HepG2 (cell line): ENCODE data around the gene TNNI3. TPM values are rescaled to one million over a fixed set of nuclear protein-coding genes. Genes with fewer than 3 reads are reported as not detected.
A peak's percentile ranks its signal among the peaks of the same experiment; 100 is the strongest.

Experiments
- ERF ChIP-seq: IDR thresholded peaks from 2 replicates; pipeline ENCODE4 v1.6.1; 2018; ENCODE audit warnings: missing biosample characterization, missing genetic modification reagents
- HOXA3 ChIP-seq: sonication (generic); formaldehyde crosslinking; IDR thresholded peaks from 2 replicates; pipeline ENCODE4 v1.5.0; 2020; ENCODE audit warnings: missing genetic modification reagents
- KAT8 ChIP-seq: IDR thresholded peaks from 2 replicates; pipeline ENCODE4 v1.6.1; 2016; ENCODE audit warnings: missing genetic modification reagents, missing compliant biosample characterization
- KDM1A ChIP-seq: IDR thresholded peaks from 2 replicates; pipeline ENCODE4 v1.6.1; 2016; ENCODE audit warnings: missing compliant biosample characterization
- KDM3A ChIP-seq: IDR thresholded peaks from 2 replicates; pipeline ENCODE4 v1.6.1; 2018; ENCODE audit warnings: low read depth, missing compliant biosample characterization
- PTBP1 ChIP-seq: fragments of 200-400 bp; formaldehyde crosslinking; IDR thresholded peaks from 2 replicates; pipeline ENCODE4 v1.6.1; 2018; ENCODE audit warnings: low read length, low read depth; ENCODE audit not compliant: poor library complexity, severe bottlenecking
- RAD51 ChIP-seq: fragments of 450-650 bp; IDR thresholded peaks from 2 replicates; pipeline ENCODE4 v1.6.1; 2016; ENCODE audit warnings: borderline replicate concordance
- RXRA ChIP-seq: sonication (generic); formaldehyde crosslinking; IDR thresholded peaks from 2 replicates; pipeline ENCODE4 v1.5.1; 2020; ENCODE audit warnings: missing genetic modification reagents
- SP4 ChIP-seq: sonication (generic); formaldehyde crosslinking; IDR thresholded peaks from 2 replicates; pipeline ENCODE4 v1.8.1; 2023; ENCODE audit warnings: mild to moderate bottlenecking, missing genetic modification reagents
- SRF ChIP-seq: IDR thresholded peaks from 2 replicates; pipeline ENCODE4 v1.6.1; 2011; ENCODE audit warnings: mild to moderate bottlenecking, low read depth, low read length, moderate library complexity
- XRCC5 ChIP-seq: fragments of 200-400 bp; formaldehyde crosslinking; optimal IDR thresholded peaks from 2 replicates; pipeline ENCODE3; 2017; ENCODE audit warnings: mild to moderate bottlenecking, low read length
- ZBTB1 ChIP-seq: sonication (generic); formaldehyde crosslinking; IDR thresholded peaks from 2 replicates; pipeline ENCODE4 v1.4.0; 2020; ENCODE audit warnings: missing genetic modification reagents, borderline replicate concordance
- ZNF224 ChIP-seq: sonication (generic); formaldehyde crosslinking; IDR thresholded peaks from 2 replicates; pipeline ENCODE4 v1.5.0; 2020; ENCODE audit warnings: mild to moderate bottlenecking, missing genetic modification reagents
- ZNF616 ChIP-seq: sonication (generic); formaldehyde crosslinking; IDR thresholded peaks from 2 replicates; pipeline ENCODE4 v1.5.0; 2020; ENCODE audit warnings: low read depth, mild to moderate bottlenecking, missing genetic modification reagents
- ZNF777 ChIP-seq: sonication (generic); formaldehyde crosslinking; IDR thresholded peaks from 2 replicates; pipeline ENCODE4 v1.4.0; 2020; ENCODE audit warnings: missing genetic modification reagents
- ZNF891 ChIP-seq: sonication (generic); formaldehyde crosslinking; IDR thresholded peaks from 2 replicates; pipeline ENCODE4 v1.5.0; 2020; ENCODE audit warnings: mild to moderate bottlenecking, missing genetic modification reagents
- ZSCAN21 ChIP-seq: sonication (generic); formaldehyde crosslinking; IDR thresholded peaks from 2 replicates; pipeline ENCODE4 v1.8.0; 2022; ENCODE audit warnings: mild to moderate bottlenecking, missing genetic modification reagents, moderate library complexity, borderline replicate concordance
- polyA plus RNA-seq, 8 experiments: library from polyadenylated mRNA; depleted of rRNA in 3 of 8; stranded (reverse) in 7 of 8; unstranded in 1 of 8; fragments of >200 nt; fragmentation: Illumina TruSeq in 4 of 8; extraction: Trizol in 4 of 8; gene quantifications; 2 replicates each; pipeline versions ENCODE4 v1.2.1 to v1.2.3, GENCODE V29; 2011 to 2016; ENCODE audit warnings: low read depth in 4 of 8, missing spikeins in 1 of 8, mixed read lengths in 1 of 8; ENCODE audit not compliant: insufficient read depth in 1 of 8
- total RNA-seq, 5 experiments: library from RNA; depleted of rRNA; stranded (reverse); fragments of >200 nt; fragmentation: Illumina TruSeq; extraction: Trizol; gene quantifications; 2 replicates each; pipeline ENCODE4 v1.2.3, GENCODE V29; 2016; ENCODE audit warnings: low read depth in 1 of 5
- TF ChIP-seq, protein P1 (sequence below): sonication (generic); formaldehyde crosslinking; IDR thresholded peaks from 2 replicates; pipeline ENCODE4 v1.5.0; 2020; ENCODE audit warnings: missing genetic modification reagents
- TF ChIP-seq, protein P2 (sequence below): sonication (generic); formaldehyde crosslinking; IDR thresholded peaks from 2 replicates; pipeline ENCODE4 v1.8.0; 2022; ENCODE audit warnings: mild to moderate bottlenecking, missing genetic modification reagents; ENCODE audit not compliant: insufficient replicate concordance
- TF ChIP-seq, protein P3 (sequence below): sonication (generic); formaldehyde crosslinking; IDR thresholded peaks from 2 replicates; pipeline ENCODE4 v1.8.0; 2023; ENCODE audit warnings: mild to moderate bottlenecking, missing genetic modification reagents
- TF ChIP-seq, protein P4 (sequence below): sonication (generic); formaldehyde crosslinking; conservative IDR thresholded peaks from 2 replicates; pipeline ENCODE4 v1.4.0; 2020; ENCODE audit warnings: missing genetic modification reagents
- TF ChIP-seq, protein P5 (sequence below): sonication (generic); formaldehyde crosslinking; IDR thresholded peaks from 2 replicates; pipeline ENCODE4 v1.4.0; 2020; ENCODE audit warnings: missing genetic modification reagents
- TF ChIP-seq, protein P6 (sequence below): sonication (generic); formaldehyde crosslinking; IDR thresholded peaks from 2 replicates; pipeline ENCODE4 v1.8.0; 2022; ENCODE audit warnings: mild to moderate bottlenecking, missing genetic modification reagents, moderate library complexity

The TNNI3 gene
- total and polyA plus RNA-seq, 2 of the 13 experiments (the other 11 are each of a cell fraction or from before 2014, with no cell fraction given) = 3.5 to 3.7 TPM

DNA sequence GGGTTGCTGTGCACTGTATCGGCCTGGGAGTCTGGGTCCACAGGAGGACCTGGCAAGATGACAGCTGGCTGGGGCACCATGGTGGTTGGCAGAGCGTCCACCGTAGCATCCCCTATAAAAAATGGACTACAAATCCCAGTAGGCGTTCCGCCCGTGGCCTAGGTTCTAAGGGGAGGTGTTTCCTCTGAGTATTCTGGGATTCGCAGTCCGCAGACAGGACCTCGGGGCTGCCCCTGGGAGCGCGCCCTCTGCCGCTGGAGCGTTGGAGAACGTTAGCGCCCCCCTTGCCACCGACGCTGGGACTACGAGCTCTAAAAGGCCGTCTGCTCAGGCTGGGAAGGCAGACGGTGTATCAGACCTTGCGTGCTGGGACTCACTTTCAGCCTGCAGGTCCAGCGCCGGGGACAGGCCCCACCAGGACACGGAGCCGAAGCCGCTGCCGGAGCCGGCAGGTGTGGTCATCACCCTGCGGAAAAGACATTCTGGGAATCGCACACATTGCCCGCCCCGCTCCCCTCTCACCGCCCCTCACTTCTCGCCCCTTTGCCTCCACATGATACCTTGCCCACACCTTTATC is 8.5 kb upstream of the TNNI3 start (continued):
- TF ChIP-seq, protein P1, sequence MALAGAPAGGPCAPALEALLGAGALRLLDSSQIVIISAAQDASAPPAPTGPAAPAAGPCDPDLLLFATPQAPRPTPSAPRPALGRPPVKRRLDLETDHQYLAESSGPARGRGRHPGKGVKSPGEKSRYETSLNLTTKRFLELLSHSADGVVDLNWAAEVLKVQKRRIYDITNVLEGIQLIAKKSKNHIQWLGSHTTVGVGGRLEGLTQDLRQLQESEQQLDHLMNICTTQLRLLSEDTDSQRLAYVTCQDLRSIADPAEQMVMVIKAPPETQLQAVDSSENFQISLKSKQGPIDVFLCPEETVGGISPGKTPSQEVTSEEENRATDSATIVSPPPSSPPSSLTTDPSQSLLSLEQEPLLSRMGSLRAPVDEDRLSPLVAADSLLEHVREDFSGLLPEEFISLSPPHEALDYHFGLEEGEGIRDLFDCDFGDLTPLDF (CRISPR knock-in tag) = no peak
- TF ChIP-seq ZNF224 (CRISPR knock-in tag) (no peak), SRF (no peak), RXRA (CRISPR knock-in tag) (0 out of 2 replicates have a peak, but pooled peaks have one; percentile 5), KDM3A (0 out of 2 replicates have a peak, but pooled peaks have one; percentile 33), ZNF616 (no peak), ZNF777 (CRISPR knock-in tag) (peak; percentile 71), XRCC5 (peak; percentile 51), RAD51 (no peak), SP4 (CRISPR knock-in tag) (no peak), ERF (CRISPR knock-in tag) (0 out of 2 replicates have a peak, but pooled peaks have one; percentile 58), HOXA3 (CRISPR knock-in tag) (peak; percentile 51; the same call in 1 of the 2 replicates), ZBTB1 (CRISPR knock-in tag) (no peak), ZNF891 (CRISPR knock-in tag) (no peak; the same call in 1 of the 2 replicates), PTBP1 (no peak), ZSCAN21 (CRISPR knock-in tag) (no peak), KAT8 (CRISPR knock-in tag) (0 out of 2 replicates have a peak, but pooled peaks have one; percentile 18), KDM1A (CRISPR knock-in tag) (no peak)
- TF ChIP-seq, protein P2, sequence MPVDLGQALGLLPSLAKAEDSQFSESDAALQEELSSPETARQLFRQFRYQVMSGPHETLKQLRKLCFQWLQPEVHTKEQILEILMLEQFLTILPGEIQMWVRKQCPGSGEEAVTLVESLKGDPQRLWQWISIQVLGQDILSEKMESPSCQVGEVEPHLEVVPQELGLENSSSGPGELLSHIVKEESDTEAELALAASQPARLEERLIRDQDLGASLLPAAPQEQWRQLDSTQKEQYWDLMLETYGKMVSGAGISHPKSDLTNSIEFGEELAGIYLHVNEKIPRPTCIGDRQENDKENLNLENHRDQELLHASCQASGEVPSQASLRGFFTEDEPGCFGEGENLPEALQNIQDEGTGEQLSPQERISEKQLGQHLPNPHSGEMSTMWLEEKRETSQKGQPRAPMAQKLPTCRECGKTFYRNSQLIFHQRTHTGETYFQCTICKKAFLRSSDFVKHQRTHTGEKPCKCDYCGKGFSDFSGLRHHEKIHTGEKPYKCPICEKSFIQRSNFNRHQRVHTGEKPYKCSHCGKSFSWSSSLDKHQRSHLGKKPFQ = no peak
- TF ChIP-seq, protein P3, sequence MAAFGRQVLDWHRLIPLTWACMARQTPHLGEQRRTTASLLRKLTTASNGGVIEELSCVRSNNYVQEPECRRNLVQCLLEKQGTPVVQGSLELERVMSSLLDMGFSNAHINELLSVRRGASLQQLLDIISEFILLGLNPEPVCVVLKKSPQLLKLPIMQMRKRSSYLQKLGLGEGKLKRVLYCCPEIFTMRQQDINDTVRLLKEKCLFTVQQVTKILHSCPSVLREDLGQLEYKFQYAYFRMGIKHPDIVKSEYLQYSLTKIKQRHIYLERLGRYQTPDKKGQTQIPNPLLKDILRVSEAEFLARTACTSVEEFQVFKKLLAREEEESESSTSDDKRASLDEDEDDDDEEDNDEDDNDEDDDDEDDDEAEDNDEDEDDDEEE = peak; percentile 65; the same call in 1 of the 2 replicates
- TF ChIP-seq, protein P4, sequence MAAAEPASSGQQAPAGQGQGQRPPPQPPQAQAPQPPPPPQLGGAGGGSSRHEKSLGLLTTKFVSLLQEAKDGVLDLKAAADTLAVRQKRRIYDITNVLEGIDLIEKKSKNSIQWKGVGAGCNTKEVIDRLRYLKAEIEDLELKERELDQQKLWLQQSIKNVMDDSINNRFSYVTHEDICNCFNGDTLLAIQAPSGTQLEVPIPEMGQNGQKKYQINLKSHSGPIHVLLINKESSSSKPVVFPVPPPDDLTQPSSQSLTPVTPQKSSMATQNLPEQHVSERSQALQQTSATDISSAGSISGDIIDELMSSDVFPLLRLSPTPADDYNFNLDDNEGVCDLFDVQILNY = no peak
- TF ChIP-seq, protein P5, sequence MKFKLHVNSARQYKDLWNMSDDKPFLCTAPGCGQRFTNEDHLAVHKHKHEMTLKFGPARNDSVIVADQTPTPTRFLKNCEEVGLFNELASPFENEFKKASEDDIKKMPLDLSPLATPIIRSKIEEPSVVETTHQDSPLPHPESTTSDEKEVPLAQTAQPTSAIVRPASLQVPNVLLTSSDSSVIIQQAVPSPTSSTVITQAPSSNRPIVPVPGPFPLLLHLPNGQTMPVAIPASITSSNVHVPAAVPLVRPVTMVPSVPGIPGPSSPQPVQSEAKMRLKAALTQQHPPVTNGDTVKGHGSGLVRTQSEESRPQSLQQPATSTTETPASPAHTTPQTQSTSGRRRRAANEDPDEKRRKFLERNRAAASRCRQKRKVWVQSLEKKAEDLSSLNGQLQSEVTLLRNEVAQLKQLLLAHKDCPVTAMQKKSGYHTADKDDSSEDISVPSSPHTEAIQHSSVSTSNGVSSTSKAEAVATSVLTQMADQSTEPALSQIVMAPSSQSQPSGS = peak; percentile 58; the same call in 1 of the 2 replicates
- TF ChIP-seq, protein P6, sequence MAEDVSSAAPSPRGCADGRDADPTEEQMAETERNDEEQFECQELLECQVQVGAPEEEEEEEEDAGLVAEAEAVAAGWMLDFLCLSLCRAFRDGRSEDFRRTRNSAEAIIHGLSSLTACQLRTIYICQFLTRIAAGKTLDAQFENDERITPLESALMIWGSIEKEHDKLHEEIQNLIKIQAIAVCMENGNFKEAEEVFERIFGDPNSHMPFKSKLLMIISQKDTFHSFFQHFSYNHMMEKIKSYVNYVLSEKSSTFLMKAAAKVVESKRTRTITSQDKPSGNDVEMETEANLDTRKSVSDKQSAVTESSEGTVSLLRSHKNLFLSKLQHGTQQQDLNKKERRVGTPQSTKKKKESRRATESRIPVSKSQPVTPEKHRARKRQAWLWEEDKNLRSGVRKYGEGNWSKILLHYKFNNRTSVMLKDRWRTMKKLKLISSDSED (CRISPR knock-in tag) = no peak
